CD4-positive, alpha-beta T cell treated with Interleukin-6 for 4 hours (primary cell): ENCODE measurements around the gene RPL22.

ENCODE experiments used
- DNase-seq: peaks from one replicate; pipeline ENCODE4 v3.0.0-alpha.2; 2020; ENCODE audit warnings: mixed read lengths

Gene RPL22

GRCh38 chr1:6199298-6200187 lies at the start of gene RPL22:
RPL22 (minus strand) TSS chr1:6199595; CDS start chr1:6199573, 22 bp downstream.
- peak; percentile 99 for DNase-seq

- DNase-seq = no peak
Observed at GRCh38 chr1:6248161-6248776, 48.9 kb upstream of the RPL22 start.

DNA sequence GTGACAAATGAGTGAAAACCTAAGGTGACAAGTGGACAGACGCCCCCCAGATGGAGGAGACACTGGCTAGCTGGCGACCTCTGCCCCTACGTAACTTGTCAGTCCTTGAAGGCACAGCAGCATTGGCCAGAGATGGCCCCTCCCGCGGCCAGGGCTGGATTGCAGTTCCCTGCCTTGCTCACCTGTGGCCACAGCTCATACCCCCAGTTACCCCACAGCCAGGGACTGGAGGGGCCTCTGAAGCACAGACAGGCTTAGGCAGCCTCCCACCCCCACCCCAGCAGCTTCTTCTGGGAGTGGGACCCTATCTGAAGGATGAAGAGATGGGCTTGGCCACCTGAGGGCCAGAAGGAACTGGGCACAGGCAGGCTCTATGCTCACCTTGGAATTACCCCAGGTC lies 48.3 kb upstream of the RPL22 start:
- no peak for DNase-seq

- peak; percentile 85 for DNase-seq
Observed at GRCh38 chr1:6246497-6247467, 47.4 kb upstream of the RPL22 start.

DNA sequence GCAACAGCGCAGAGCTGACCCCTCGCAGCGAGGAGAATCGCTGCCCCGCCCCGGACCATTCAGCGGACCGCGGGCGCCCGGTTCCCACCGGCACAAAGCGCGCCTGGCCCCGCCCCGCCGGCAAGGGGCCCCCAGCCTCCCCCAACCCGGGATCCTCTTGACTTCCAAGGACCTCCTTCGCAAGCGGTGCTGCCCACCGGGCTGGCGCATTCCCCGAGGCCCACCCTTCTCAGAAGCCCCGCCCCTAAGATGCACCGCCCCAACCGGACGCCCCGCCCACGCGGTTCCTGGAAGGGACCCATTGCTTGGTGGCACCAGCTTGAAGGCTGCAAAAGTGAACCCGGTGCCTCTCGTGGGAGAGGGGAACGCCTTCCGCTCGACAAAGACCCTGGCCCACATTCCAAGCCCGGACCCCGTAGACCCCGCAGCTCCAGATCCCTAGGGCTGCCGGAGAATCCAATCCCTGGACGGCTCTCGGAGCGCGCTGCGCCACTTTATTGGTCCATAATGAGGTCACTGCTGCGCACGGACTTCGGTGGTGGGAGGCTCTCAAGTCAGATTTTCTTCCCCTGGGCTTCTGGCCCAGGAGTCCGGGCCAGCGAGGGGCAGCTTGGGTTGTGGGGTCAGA lies 46.6 kb upstream of the RPL22 start:
- peak; percentile 37 for DNase-seq

DNA sequence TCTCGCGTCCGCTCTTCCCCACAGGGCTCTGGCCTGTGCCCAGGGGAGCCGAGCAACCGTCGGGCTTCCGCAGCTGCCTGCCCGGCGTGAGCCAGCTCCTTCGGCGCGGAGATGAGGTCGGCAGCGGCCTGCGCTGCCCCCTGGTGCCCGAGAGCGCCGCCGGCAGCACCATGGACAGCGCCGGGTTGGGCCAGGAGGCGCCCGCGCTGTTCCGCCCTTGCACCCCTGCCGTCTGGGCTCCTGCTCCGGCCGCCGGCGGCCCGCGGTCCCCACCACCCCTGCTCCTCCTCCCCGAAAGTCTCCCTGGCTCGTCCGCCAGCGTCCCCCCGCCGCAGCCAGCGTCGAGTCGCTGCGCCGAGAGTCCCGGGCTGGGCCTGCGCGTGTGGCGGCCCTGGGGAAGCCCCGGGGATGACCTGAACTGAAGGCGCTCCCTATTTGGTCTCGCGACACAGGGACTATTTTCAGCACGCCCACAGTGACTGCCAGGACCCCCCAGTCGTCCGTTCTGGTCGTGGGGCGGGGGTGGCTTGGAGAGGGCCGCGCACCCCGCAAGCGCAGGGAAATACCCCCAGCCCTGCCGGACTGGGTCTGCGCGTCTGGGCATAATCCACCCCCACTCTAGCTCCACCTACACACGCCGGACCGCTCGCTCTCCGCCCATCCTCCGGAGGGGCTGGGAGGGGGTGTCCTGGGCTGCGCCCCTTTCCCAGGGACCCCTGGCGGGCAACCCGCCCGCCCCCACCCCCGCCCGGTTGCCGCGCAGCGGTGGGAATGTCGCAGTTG lies 45.9 kb upstream of the RPL22 start:
- peak; percentile 83 for DNase-seq

GRCh38 chr1:6244401-6245049 lies 45.1 kb upstream of the RPL22 start:
- no peak for DNase-seq

GRCh38 chr1:6243993-6244392 lies 44.6 kb upstream of the RPL22 start, which contains the start of gene HES3:
HES3 (plus strand) TSS chr1:6244179; CDS start chr1:6244366, 187 bp downstream.
- DNase-seq = no peak

- no peak for DNase-seq
Observed at GRCh38 chr1:6243053-6243834, 43.8 kb upstream of the RPL22 start.

GRCh38 chr1:6241887-6242740 lies 42.7 kb upstream of the RPL22 start:
- DNase-seq = no peak

- no peak for DNase-seq
Observed at GRCh38 chr1:6241107-6241886, 41.9 kb upstream of the RPL22 start.

DNA sequence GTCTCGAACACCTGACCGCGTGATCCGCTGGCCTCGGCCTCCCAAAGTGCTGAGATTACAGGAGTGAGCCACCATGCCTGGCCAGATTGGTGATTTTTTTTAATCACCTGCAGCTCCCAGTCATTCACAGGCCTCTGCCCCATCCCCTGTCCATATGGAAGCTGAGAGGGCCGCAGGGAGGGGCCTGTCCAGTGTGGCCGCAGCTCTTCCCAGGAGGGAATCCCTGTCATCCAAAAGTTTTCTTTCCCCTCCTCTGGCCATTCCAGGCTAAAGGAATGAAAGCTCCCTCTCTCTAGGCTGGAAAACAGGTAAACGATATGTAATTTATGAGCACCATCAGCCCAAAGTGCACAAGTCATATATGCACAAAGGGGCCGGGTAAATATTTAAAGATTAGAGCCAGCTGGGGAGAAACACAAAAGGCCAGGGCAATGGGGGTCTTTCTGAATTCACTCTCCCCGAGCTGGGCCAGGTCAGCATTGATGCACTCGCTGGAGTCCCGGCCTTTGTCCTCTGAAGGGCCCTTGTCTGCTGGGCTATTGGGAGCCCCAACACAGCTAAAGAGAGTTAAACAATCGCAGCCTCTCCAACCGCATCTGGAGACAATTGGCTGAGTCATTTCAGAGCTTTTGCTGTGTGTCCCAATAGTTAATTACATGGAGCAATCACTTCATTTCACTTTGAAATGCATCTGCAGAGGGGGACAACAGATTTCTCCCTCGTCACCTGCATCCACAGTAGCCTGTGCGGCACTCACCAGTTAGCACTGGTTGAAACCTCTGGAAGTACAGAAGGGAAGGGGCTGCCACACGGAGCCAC lies 40.8 kb upstream of the RPL22 start:
- DNase-seq = no peak

- DNase-seq = no peak
Observed at GRCh38 chr1:6239213-6239752, 39.9 kb upstream of the RPL22 start.

- no peak for DNase-seq
Observed at GRCh38 chr1:6237093-6237492, 37.7 kb upstream of the RPL22 start.

GRCh38 chr1:6235296-6235677 lies 35.9 kb upstream of the RPL22 start:
- DNase-seq = peak; percentile 37

DNA sequence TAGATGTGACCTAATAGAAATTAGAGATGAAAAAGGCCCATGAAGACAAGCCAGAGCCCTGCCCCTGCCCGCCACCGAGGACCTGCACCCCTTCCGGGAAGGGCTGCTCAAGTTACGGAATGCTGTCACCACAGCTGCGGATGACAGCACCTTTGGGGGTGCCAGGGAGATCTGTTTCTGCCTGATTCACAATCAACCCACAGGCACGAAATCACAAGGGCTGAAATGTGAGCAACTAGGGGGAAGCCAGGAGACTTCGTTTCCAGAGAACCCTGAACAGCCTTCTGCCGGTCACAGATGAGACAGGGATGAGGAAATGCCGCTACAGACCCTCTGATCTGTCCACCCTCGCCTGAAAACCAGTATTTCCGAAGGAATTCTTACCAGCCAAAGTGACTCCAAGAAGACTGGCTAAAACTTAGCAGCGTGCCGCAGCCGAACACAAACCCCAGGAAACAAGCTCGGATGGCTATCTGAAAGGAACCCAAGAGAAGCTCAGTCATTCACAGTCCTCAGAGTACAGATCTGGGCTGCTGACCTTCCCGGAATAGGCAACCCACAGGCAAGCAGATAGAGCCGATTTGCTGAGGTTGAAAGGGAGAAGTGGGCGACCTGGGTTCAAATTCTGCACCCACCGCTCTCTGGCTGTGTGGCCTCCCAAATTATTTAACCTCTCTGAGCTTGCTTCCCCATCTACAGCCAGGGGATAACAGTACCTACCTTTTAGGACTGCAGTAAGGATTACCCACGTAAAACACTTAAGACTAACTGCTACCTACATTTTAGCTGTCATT lies 35.3 kb upstream of the RPL22 start:
- no peak for DNase-seq
